Activated naive CD4-positive, alpha-beta T cell treated with anti-CD3 and anti-CD28 coated beads for 36 hours (primary cell): Measurements from ENCODE around the gene JCAD. TPM values are rescaled to one million over a fixed set of nuclear protein-coding genes. Genes with fewer than 3 reads are reported as not detected.
"Not testable (repeated sequence)": the region's sequence is repeated elsewhere in the genome, so short reads cannot be mapped to it uniquely, and the experiment has no call there.

Experiments
- CTCF ChIA-PET: fragments of 350-600 bp; sonication (Branson Sonifier 250); formaldehyde crosslinking; loops from one replicate; lab custom pipeline; 2021; ENCODE audit warnings: antibody characterized with exemption; lab: Charles Lee
- DNase-seq: peaks from one replicate; pipeline ENCODE4 v3.0.0-alpha.2; 2020
- H3K27ac Mint-ChIP-seq: one replicate; pipeline ENCODE4 v1.8.0; 2021; ENCODE audit warnings: mild to moderate bottlenecking, mixed read lengths
- H3K27me3 Mint-ChIP-seq: one replicate; pipeline ENCODE4 v1.8.0; 2021; ENCODE audit warnings: low read depth, mixed read lengths
- H3K36me3 Mint-ChIP-seq: one replicate; pipeline ENCODE4 v1.8.0; 2021; ENCODE audit warnings: low read depth, mixed read lengths
- H3K4me1 Mint-ChIP-seq: one replicate; pipeline ENCODE4 v1.8.0; 2021; ENCODE audit warnings: low read depth, mixed read lengths
- H3K4me3 Mint-ChIP-seq: one replicate; pipeline ENCODE4 v1.8.0; 2021; ENCODE audit warnings: mild to moderate bottlenecking, moderate library complexity, mixed read lengths
- H3K9me3 Mint-ChIP-seq: one replicate; pipeline ENCODE4 v1.8.0; 2021; ENCODE audit warnings: mixed read lengths
- intact Hi-C: fragments of 100-400 bp; cut with micrococcal nuclease; formaldehyde crosslinking; loops from one replicate; pipeline ENCODE4 v1.15.1; 2023
- total RNA-seq, 2 experiments: library from RNA; stranded (reverse); gene quantifications; one replicate each; pipeline ENCODE4 v1.2.3, GENCODE V29; 2021

JCAD gene
- total RNA-seq, 2 experiments from 2014 or later, result 0.05 TPM; not detected in 1

GRCh38 chr10:30027057-30028005 is 32.1 kb downstream of the JCAD start:
- peak overlapping the region; percentile 83 for H3K27ac Mint-ChIP-seq
- H3K9me3 Mint-ChIP-seq, result no peaks in the 10 kb centered on the region
- H3K4me1 Mint-ChIP-seq, result peaks cover 35% of the 10 kb centered on the region
- no peaks in the 10 kb centered on the region for H3K36me3 Mint-ChIP-seq
- H3K4me3 Mint-ChIP-seq, result peak overlapping the region; percentile 81
- DNase-seq, result peak; percentile 93
- CTCF ChIA-PET, result interaction anchor here (0.5 to 1.8 kb wide), 14 partner anchors 12 to 902 kb away, joined by 3 to 8 read pairs (median 4); no protein-coding TSS in a partner anchor
- intact Hi-C loops, result loop anchor here (1.0 to 5.0 kb wide), 4 partner anchors 21 to 345 kb away; partner anchors contain the start of genes JCAD and MTPAP
- peaks cover 53% of the 10 kb centered on the region for H3K27me3 Mint-ChIP-seq

DNA sequence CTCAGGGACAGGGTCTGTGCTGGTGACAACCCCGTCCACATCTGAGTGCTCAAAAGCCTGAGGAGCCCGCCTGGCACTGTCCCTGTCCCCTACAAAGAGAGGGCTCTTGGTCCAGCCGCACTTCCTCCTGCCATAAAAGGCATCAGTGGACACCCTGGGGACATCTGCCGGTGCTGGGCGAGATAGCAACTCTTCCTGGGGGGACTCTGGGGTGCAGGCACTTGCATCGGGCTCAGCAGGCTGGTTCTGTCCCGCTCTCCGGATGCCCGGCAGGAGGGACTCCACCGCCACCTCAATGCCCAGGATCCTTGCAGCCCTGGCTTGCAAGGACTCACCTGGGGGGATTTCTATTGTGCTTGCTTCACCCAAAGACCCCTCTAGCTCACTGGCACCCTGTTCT is 32.8 kb downstream of the JCAD start:
- H3K4me1 Mint-ChIP-seq, result peaks cover 35% of the 10 kb centered on the region
- CTCF ChIA-PET, result interaction anchor here (0.5 to 1.8 kb wide), 8 partner anchors 11 to 901 kb away, joined by 3 to 8 read pairs (median 5); no protein-coding TSS in a partner anchor

GRCh38 chr10:30026080-30026479 is 33.3 kb downstream of the JCAD start:
- Mint-ChIP-seq H3K9me3 (no peaks in the 10 kb centered on the region), H3K27me3 (peaks cover 56% of the 10 kb centered on the region), H3K36me3 (no peaks in the 10 kb centered on the region), H3K27ac (no peak overlapping the region), H3K4me1 (peaks cover 35% of the 10 kb centered on the region), H3K4me3 (no peak overlapping the region)
- no peak for DNase-seq
- intact Hi-C loops, result loop anchor here (2.0 to 5.0 kb wide), 2 partner anchors 33 to 321 kb away; partner anchors contain the start of genes JCAD and MTPAP
- CTCF ChIA-PET, result interaction anchor here (1.8 kb wide), 1 partner anchor 23 kb away, joined by 6 read pairs; no protein-coding TSS in a partner anchor

More for the DNA sequence above, 32.8 kb downstream of the JCAD start:
- Mint-ChIP-seq H3K36me3 (no peaks in the 10 kb centered on the region), H3K4me3 (peak overlapping the region; percentile 81), H3K27me3 (peaks cover 54% of the 10 kb centered on the region), H3K27ac (no peak overlapping the region), H3K9me3 (no peaks in the 10 kb centered on the region)
- no peak for DNase-seq
- intact Hi-C loops, result loop anchor here (2.0 to 5.0 kb wide), 2 partner anchors 32 to 321 kb away; partner anchors contain the start of genes JCAD and MTPAP

- peaks cover 58% of the 10 kb centered on the region for H3K27me3 Mint-ChIP-seq
- H3K36me3 Mint-ChIP-seq, result not testable (repeated sequence)
- CTCF ChIA-PET, result interaction anchor here (0.6 to 1.2 kb wide), 2 partner anchors 18 to 26 kb away, joined by 3 read pairs; no protein-coding TSS in a partner anchor
These were observed 34.0 kb downstream of the JCAD start for GRCh38 chr10:30025428-30025827.

DNA sequence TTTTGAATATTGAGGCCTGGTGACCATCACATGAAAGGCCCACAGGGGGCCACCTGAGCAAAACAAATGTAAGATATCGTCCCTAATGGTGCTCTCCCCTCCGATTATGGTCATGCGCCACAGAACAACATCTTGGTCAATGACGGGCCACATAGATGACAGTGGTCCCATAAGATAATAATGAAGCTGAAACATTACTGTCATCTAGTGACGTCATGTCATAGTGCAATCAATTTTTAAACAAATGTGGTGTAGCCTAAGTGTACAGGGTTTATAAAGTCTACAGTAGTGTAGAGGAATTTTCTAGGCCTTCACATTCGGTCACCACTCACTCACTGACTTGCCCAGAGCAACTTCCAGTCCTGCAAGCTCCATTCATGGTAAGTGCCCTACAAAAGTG is 36.8 kb downstream of the JCAD start:
- CTCF ChIA-PET, result interaction anchor here (0.6 kb wide), 1 partner anchor 284 kb away, joined by 3 read pairs; no protein-coding TSS in a partner anchor
- Mint-ChIP-seq H3K4me3 (no peak overlapping the region), H3K36me3 (no peaks in the 10 kb centered on the region), H3K4me1 (peaks cover 22% of the 10 kb centered on the region), H3K9me3 (no peaks in the 10 kb centered on the region), H3K27ac (no peak overlapping the region), H3K27me3 (peaks cover 59% of the 10 kb centered on the region)
- intact Hi-C loops, result no loop called here
- no peak for DNase-seq

More at GRCh38 chr10:30025428-30025827, 34.0 kb downstream of the JCAD start:
- intact Hi-C loops, result loop anchor here (5.0 kb wide), 1 partner anchor 322 kb away; the partner anchor contains the start of gene MTPAP
- not testable (repeated sequence) for H3K4me3 Mint-ChIP-seq, H3K27ac Mint-ChIP-seq, H3K9me3 Mint-ChIP-seq, DNase-seq
- H3K4me1 Mint-ChIP-seq, result peaks cover 35% of the 10 kb centered on the region

DNA sequence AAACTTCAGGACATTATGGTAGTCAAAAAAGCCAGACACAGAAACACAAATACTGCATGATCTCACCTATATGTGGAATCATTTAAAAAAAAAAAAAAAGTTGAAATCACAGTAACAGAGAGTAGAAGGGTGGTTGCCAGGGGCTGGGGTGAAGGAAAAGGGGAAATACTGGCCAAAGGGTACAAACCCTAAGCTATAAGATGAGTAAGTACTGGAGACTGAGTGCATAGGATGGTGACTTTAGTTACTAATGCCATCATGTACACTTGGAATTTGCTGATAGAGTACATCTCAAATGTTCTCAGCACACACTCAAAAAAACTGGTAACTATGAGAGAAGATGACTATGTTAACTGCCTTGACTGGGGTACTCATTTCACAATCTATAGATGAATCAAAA is 39.9 kb downstream of the JCAD start:
- H3K4me1 Mint-ChIP-seq, result peaks cover 8% of the 10 kb centered on the region
- peaks cover 56% of the 10 kb centered on the region for H3K27me3 Mint-ChIP-seq
- H3K9me3 Mint-ChIP-seq, result no peaks in the 10 kb centered on the region
- no peak overlapping the region for H3K4me3 Mint-ChIP-seq
- intact Hi-C loops, result loop anchor here (2.0 kb wide), 1 partner anchor 19 kb away; no protein-coding TSS in a partner anchor
- CTCF ChIA-PET, result interaction anchor here (0.6 to 0.7 kb wide), 2 partner anchors 33 to 423 kb away, joined by 3 to 6 read pairs; no protein-coding TSS in a partner anchor
- no peak overlapping the region for H3K27ac Mint-ChIP-seq
- DNase-seq, result no peak
- H3K36me3 Mint-ChIP-seq, result no peaks in the 10 kb centered on the region

- Mint-ChIP-seq H3K4me1 (peaks cover 8% of the 10 kb centered on the region), H3K27me3 (peaks cover 55% of the 10 kb centered on the region), H3K27ac (no peak overlapping the region), H3K9me3 (no peaks in the 10 kb centered on the region), H3K36me3 (no peaks in the 10 kb centered on the region), H3K4me3 (no peak overlapping the region)
- intact Hi-C loops, result loop anchor here (2.0 kb wide), 1 partner anchor 20 kb away; no protein-coding TSS in a partner anchor
- CTCF ChIA-PET, result no interaction called here
- DNase-seq, result no peak
These were observed 40.9 kb downstream of the JCAD start for GRCh38 chr10:30018496-30018895.

DNA sequence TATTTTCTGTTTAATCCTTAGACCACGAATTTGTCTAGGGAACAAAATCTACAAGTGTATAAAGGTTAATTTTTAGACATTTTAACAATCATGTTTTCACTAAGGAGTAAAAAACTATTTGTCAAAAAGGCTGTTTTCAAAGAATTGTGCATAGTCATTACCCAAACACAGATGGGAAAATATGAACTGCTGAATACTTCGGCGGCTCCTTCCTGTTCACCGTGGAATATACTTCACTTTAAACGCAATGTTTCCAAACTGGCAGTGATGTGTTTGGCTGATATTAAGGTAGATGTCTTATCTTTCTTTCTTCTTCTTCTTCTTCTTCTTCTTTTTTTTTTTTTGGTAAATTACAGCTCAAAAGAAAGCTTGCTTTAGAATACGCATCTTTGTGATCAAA is 41.4 kb downstream of the JCAD start:
- Mint-ChIP-seq H3K4me3 (no peak overlapping the region), H3K36me3 (no peaks in the 10 kb centered on the region), H3K27ac (no peak overlapping the region), H3K4me1 (peaks cover 8% of the 10 kb centered on the region), H3K9me3 (no peaks in the 10 kb centered on the region), H3K27me3 (peaks cover 57% of the 10 kb centered on the region)
- CTCF ChIA-PET, result no interaction called here
- DNase-seq, result no peak
- intact Hi-C loops, result loop anchor here (2.0 kb wide), 1 partner anchor 21 kb away; no protein-coding TSS in a partner anchor

GRCh38 chr10:30017556-30017955 is 41.8 kb downstream of the JCAD start:
- no peaks in the 10 kb centered on the region for H3K9me3 Mint-ChIP-seq
- H3K27me3 Mint-ChIP-seq, result peaks cover 56% of the 10 kb centered on the region
- peaks cover 8% of the 10 kb centered on the region for H3K4me1 Mint-ChIP-seq
- intact Hi-C loops, result no loop called here
- no peak overlapping the region for H3K4me3 Mint-ChIP-seq
- no peaks in the 10 kb centered on the region for H3K36me3 Mint-ChIP-seq
- CTCF ChIA-PET, result no interaction called here
- no peak for DNase-seq
- H3K27ac Mint-ChIP-seq, result no peak overlapping the region

DNA sequence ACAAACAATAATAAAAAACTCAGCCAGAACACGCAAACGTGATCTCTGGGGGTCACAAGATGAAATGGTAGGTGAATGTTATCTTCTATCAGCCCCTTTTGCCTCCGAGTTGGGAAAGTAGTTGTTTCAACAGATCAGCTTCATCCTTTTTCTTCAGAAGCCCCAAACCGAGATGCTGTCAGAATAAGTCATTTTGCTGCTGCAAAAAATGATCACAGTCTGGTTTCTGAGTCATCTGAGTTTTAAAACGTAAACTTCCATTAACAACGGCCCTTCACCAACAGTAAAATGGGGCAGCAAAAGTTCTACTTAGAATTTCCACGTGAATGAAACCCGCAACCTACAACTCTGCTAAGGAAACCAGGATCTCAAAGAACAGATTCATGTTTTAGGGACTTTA is 44.9 kb downstream of the JCAD start:
- Mint-ChIP-seq H3K4me3 (no peak overlapping the region), H3K9me3 (no peaks in the 10 kb centered on the region), H3K4me1 (peaks cover 8% of the 10 kb centered on the region), H3K27ac (no peak overlapping the region), H3K27me3 (peaks cover 39% of the 10 kb centered on the region), H3K36me3 (no peaks in the 10 kb centered on the region)
- DNase-seq, result no peak
- CTCF ChIA-PET, result interaction anchor here (1.1 kb wide), 1 partner anchor 12 kb away, joined by 3 read pairs; no protein-coding TSS in a partner anchor
- intact Hi-C loops, result no loop called here

DNA sequence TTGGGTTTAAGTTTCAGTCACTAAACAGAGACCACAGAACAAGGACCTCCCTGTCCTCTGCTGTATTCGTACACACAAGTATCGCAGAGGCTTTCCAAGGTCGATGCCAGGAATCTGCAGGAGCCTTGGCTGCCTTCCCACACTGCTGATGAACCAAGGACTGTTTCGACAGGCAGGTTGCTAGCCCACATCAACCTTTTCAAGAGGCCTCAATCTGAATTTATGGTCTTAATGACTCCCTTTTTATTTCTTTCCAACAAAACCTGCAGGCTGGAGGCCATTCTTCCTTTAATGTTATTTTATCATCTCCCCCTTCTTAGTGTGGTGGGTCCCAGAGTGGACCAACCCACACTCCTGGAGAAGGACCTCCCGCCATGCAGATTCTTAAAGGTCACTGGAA is 45.6 kb downstream of the JCAD start:
- Mint-ChIP-seq H3K27ac (no peak overlapping the region), H3K4me1 (peaks cover 8% of the 10 kb centered on the region), H3K36me3 (no peaks in the 10 kb centered on the region), H3K9me3 (no peaks in the 10 kb centered on the region), H3K4me3 (no peak overlapping the region), H3K27me3 (peaks cover 33% of the 10 kb centered on the region)
- DNase-seq, result no peak
- intact Hi-C loops, result no loop called here
- CTCF ChIA-PET, result no interaction called here
